Effector memory CD4-positive, alpha-beta T cell (primary cell): Measurements from ENCODE around the gene OR6X1.

Source experiments
- DNase-seq, 3 donors: peaks; one replicate each; pipeline ENCODE4 v3.0.0-alpha.2; 2020
- H3K27ac ChIP-seq: 2 replicates; pipeline ENCODE4 v1.7.0; 2013; ENCODE audit warnings: mild to moderate bottlenecking, low read length, moderate library complexity; ENCODE audit not compliant: insufficient read depth, poor library complexity, severe bottlenecking
- H3K27me3 ChIP-seq: replicated peaks from 2 replicates; pipeline ENCODE4 v1.7.0; 2013; ENCODE audit warnings: mild to moderate bottlenecking, low read length; ENCODE audit not compliant: insufficient read depth, control insufficient read depth, poor library complexity, severe bottlenecking
- H3K36me3 ChIP-seq: 2 replicates; pipeline ENCODE4 v1.7.0; 2013; ENCODE audit warnings: mild to moderate bottlenecking, low read length, moderate library complexity; ENCODE audit not compliant: control insufficient read depth, insufficient read depth
- H3K4me1 ChIP-seq: 2 replicates; pipeline ENCODE4 v1.7.0; 2013; ENCODE audit warnings: low read length, mild to moderate bottlenecking; ENCODE audit not compliant: control insufficient read depth, insufficient read depth, poor library complexity, severe bottlenecking
- H3K4me3 ChIP-seq: 2 replicates; pipeline ENCODE4 v1.7.0; 2013; ENCODE audit warnings: low read length, low read depth, mild to moderate bottlenecking; ENCODE audit not compliant: insufficient read depth, poor library complexity, severe bottlenecking
- H3K9me3 ChIP-seq: 2 replicates; pipeline ENCODE4 v1.7.0; 2013; ENCODE audit warnings: mild to moderate bottlenecking, low read length, moderate library complexity; ENCODE audit not compliant: control insufficient read depth
- total RNA-seq, 3 donors: gene quantifications; one replicate each; lab custom pipeline; 2026; lab: John Stamatoyannopoulos, UW

OR6X1 gene, protein sequence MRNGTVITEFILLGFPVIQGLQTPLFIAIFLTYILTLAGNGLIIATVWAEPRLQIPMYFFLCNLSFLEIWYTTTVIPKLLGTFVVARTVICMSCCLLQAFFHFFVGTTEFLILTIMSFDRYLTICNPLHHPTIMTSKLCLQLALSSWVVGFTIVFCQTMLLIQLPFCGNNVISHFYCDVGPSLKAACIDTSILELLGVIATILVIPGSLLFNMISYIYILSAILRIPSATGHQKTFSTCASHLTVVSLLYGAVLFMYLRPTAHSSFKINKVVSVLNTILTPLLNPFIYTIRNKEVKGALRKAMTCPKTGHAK
- total RNA-seq, result 0 reads per million in 3 donors

GRCh38 chr11:123754101-123754568 lies at the start of gene OR6X1:
Gene OR6X1, minus strand, starts transcription at chr11:123754518. Its CDS starts 0 bp downstream, at chr11:123754518.
- Histone ChIP-seq H3K36me3 (no peaks in the 10 kb centered on the region), H3K27ac (no peak within 1 kb of the TSS), H3K4me3 (no peak within 1 kb of the TSS), H3K9me3 (no peaks in the 10 kb centered on the region), H3K4me1 (no peaks in the 10 kb centered on the region), H3K27me3 (no peaks in the 10 kb centered on the region)
- DNase-seq, result no peak

DNA sequence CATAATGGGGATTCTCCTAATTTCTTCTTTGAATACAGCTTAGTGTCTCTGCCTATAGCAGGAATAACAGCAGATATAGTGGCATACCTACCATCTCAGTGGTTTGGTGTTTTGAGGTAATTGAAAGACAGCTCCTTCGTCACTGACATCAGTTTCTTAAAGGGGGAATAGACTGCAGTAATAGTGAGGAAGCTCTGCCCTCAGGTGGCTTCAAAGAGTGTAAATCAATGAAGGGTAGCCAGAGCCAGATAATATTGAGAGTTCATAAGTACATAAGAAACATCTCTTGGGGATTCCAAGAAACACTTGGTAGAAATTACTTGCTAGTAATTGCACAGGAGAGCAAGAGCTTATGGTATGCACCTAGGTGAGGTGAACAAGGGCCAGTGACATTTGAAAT lies 47.4 kb upstream of the OR6X1 start:
- Histone ChIP-seq H3K9me3 (no peaks in the 10 kb centered on the region), H3K36me3 (no peaks in the 10 kb centered on the region), H3K4me3 (no peak overlapping the region), H3K27ac (no peak overlapping the region), H3K27me3 (no peaks in the 10 kb centered on the region), H3K4me1 (no peaks in the 10 kb centered on the region)
- no peak for DNase-seq

- DNase-seq, result no peak
- H3K4me1 ChIP-seq, result no peaks in the 10 kb centered on the region
- H3K27me3 ChIP-seq, result no peaks in the 10 kb centered on the region
- H3K27ac ChIP-seq, result no peak overlapping the region
- H3K36me3 ChIP-seq, result no peaks in the 10 kb centered on the region
- H3K9me3 ChIP-seq, result no peaks in the 10 kb centered on the region
- no peak overlapping the region for H3K4me3 ChIP-seq
These were observed 45.7 kb upstream of the OR6X1 start for GRCh38 chr11:123800036-123800435.

DNA sequence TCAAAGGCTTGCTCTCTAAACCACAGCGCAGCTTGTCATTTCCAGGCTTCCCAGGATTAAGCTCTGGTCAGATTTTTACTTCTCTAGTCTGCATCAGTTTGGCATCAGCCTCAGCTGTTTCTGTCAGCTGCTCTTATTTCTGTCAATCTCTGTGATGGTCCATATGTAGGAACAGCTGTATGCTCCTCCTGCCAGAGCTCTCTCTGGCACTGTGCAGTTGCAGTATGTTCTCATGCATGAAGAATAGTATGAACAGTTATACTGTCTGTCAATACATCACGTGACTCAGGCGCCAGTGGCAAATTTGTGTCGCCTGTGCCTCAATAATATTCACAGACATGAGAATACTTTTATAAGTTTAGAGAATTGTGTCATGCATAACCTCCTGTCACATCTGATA lies 45.1 kb upstream of the OR6X1 start:
- Histone ChIP-seq H3K9me3 (no peaks in the 10 kb centered on the region), H3K4me1 (no peaks in the 10 kb centered on the region), H3K27me3 (no peaks in the 10 kb centered on the region), H3K4me3 (no peak overlapping the region), H3K27ac (no peak overlapping the region), H3K36me3 (no peaks in the 10 kb centered on the region)
- no peak for DNase-seq

DNA sequence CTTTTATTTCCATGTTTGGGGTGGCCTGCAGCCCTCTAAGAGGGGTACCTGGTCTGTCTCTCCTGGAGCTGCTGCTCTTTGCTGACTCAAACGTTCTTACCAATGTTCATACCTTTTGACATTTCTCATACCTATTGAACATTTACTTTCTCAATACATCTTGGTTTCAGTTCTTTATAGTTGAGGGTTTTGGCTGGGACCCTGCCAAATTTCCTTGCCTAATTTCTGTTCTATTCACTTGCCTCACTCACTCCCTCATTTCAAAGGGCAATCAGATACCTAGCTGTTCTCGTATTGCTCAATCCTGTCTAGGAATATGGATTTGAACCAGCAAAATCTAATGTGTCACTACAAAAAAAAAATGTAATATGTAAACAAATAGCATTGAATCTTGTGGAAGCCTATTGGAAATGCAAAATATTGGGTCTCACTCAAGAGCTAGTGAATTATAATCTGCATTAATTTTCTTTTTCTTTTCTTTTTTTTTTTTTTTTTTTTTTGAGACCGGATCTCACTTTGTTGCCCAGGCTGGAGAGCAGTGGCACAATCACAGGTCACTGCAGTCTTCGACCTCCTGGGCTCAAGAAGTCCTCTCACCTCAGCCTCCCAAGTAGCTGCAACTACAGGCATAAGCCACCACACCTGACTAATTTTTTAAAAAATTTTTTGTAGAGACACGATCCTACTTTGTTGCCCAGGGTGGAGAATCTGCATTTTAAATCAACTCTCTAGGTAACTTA lies 44.4 kb upstream of the OR6X1 start:
- H3K27ac ChIP-seq, result no peak overlapping the region
- no peaks in the 10 kb centered on the region for H3K27me3 ChIP-seq
- H3K36me3 ChIP-seq, result no peaks in the 10 kb centered on the region
- H3K4me1 ChIP-seq, result no peaks in the 10 kb centered on the region
- no peak for DNase-seq
- H3K4me3 ChIP-seq, result no peak overlapping the region
- no peaks in the 10 kb centered on the region for H3K9me3 ChIP-seq

- no peak overlapping the region for H3K27ac ChIP-seq
- no peak for DNase-seq
- H3K4me1 ChIP-seq, result no peaks in the 10 kb centered on the region
- H3K36me3 ChIP-seq, result no peaks in the 10 kb centered on the region
- H3K9me3 ChIP-seq, result no peaks in the 10 kb centered on the region
- no peak overlapping the region for H3K4me3 ChIP-seq
- H3K27me3 ChIP-seq, result no peaks in the 10 kb centered on the region
These were observed 43.8 kb upstream of the OR6X1 start for GRCh38 chr11:123798079-123798478.

DNA sequence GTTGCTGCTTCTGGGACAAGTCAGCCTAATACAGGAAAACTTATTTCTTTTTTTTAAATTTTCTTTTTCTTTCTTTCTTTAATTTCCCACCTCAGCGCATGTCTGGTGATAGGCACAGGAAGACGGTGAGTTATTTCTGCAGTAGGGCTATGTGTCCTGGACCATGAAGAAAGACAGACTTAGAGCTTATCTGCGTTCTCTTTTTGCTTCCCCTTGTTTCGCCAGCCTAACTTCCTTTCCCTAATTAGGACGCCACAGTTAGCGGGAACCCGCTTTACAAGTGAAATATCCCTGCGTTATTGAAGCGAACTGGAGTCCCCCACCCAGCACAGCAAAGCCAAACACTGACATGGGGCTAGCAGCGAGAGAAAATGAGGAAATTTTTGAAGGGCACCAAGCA lies 43.2 kb upstream of the OR6X1 start:
- Histone ChIP-seq H3K4me3 (no peak overlapping the region), H3K27me3 (no peaks in the 10 kb centered on the region), H3K4me1 (no peaks in the 10 kb centered on the region), H3K9me3 (no peaks in the 10 kb centered on the region), H3K27ac (no peak overlapping the region), H3K36me3 (no peaks in the 10 kb centered on the region)
- no peak for DNase-seq

- Histone ChIP-seq H3K4me3 (no peak overlapping the region), H3K27me3 (no peaks in the 10 kb centered on the region), H3K9me3 (no peaks in the 10 kb centered on the region), H3K36me3 (no peaks in the 10 kb centered on the region), H3K27ac (no peak overlapping the region), H3K4me1 (no peaks in the 10 kb centered on the region)
- no peak for DNase-seq
These were observed 42.8 kb upstream of the OR6X1 start for GRCh38 chr11:123797114-123797513.

- H3K36me3 ChIP-seq, result no peaks in the 10 kb centered on the region
- no peak overlapping the region for H3K27ac ChIP-seq
- no peak for DNase-seq
- H3K27me3 ChIP-seq, result no peaks in the 10 kb centered on the region
- H3K4me3 ChIP-seq, result no peak overlapping the region
- no peaks in the 10 kb centered on the region for H3K4me1 ChIP-seq
- H3K9me3 ChIP-seq, result no peaks in the 10 kb centered on the region
These were observed 41.9 kb upstream of the OR6X1 start for GRCh38 chr11:123796226-123796625.

DNA sequence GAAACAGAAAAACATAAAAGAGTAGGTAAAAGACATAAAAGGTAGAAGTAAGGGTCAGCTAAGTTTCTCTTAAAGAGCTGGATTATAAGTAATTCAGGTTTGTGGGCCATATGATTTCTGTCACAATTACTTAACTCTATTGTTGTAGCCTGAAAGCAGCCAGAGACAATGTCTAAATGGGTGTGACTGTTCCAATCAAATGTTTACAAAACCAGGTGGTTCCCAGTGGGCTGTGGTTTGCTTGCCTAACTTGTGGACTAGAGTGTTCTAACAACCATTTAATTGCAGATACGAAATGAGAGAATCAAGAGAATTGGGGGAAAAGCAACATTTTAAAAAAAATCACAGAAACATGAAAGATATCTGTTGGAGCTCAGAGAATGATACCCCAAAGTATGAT lies 29.2 kb upstream of the OR6X1 start:
- Histone ChIP-seq H3K9me3 (no peaks in the 10 kb centered on the region), H3K36me3 (no peaks in the 10 kb centered on the region), H3K27ac (no peak overlapping the region), H3K4me1 (no peaks in the 10 kb centered on the region), H3K4me3 (no peak overlapping the region), H3K27me3 (no peaks in the 10 kb centered on the region)
- no peak for DNase-seq
